Nephron (organoid): ENCODE data around the gene GALK1.

Source experiments
- H3K27ac Mint-ChIP-seq, 3 experiments: 2 replicates each; pipeline ENCODE4 v1.8.0; 2020; ENCODE audit warnings: mixed read lengths in 3 of 3, mild to moderate bottlenecking in 2 of 3, moderate library complexity in 1 of 3
- H3K27me3 Mint-ChIP-seq: 2 replicates; pipeline ENCODE4 v1.8.0; 2021; ENCODE audit warnings: low read depth, mild to moderate bottlenecking, moderate library complexity, mixed read lengths
- H3K36me3 Mint-ChIP-seq: 2 replicates; pipeline ENCODE4 v1.8.0; 2020; ENCODE audit warnings: low read depth, mixed read lengths
- H3K4me1 Mint-ChIP-seq: 2 replicates; pipeline ENCODE4 v1.8.0; 2020; ENCODE audit warnings: mixed read lengths
- H3K4me3 Mint-ChIP-seq, 3 experiments: 2 replicates each; pipeline ENCODE4 v1.8.0; 2020; ENCODE audit warnings: mild to moderate bottlenecking in 3 of 3, mixed read lengths in 3 of 3, moderate library complexity in 2 of 3
- H3K9me3 Mint-ChIP-seq: 2 replicates; pipeline ENCODE4 v1.8.0; 2020; ENCODE audit warnings: mixed read lengths
- CTCF ChIP-seq, 3 experiments: fragments of 200-600 bp; sonication (generic); IDR thresholded peaks; one replicate each; pipeline ENCODE4 v1.5.0; 2021; ENCODE audit warnings: antibody characterized with exemption in 3 of 3; ENCODE audit not compliant: unreplicated experiment in 3 of 3

Gene GALK1

GRCh38 chr17:75723171-75723930 is 41.6 kb downstream of the GALK1 start:
- H3K27me3 Mint-ChIP-seq, result peaks cover 55% of the 10 kb centered on the region
- TF ChIP-seq CTCF (IDR thresholded peaks at IDR 0.05; ENCODE audit: unreplicated experiment in 3 of 3), result no peak
- no peaks in the 10 kb centered on the region for H3K9me3 Mint-ChIP-seq
- peak overlapping the region in 2 of 3 experiments; percentile 15 to 43 for H3K4me3 Mint-ChIP-seq
- no peaks in the 10 kb centered on the region for H3K36me3 Mint-ChIP-seq
- H3K27ac Mint-ChIP-seq, result no peak overlapping the region
- no peaks in the 10 kb centered on the region for H3K4me1 Mint-ChIP-seq

GRCh38 chr17:75722542-75723095 is 42.4 kb downstream of the GALK1 start:
- peaks cover 61% of the 10 kb centered on the region for H3K27me3 Mint-ChIP-seq

GRCh38 chr17:75722076-75722475 is 42.9 kb downstream of the GALK1 start:
- H3K36me3 Mint-ChIP-seq, result no peaks in the 10 kb centered on the region
- peak overlapping the region; percentile 27 to 61 (median 52) for H3K4me3 Mint-ChIP-seq
- TF ChIP-seq CTCF (IDR thresholded peaks at IDR 0.05; ENCODE audit: unreplicated experiment in 3 of 3), result no peak
- H3K9me3 Mint-ChIP-seq, result no peaks in the 10 kb centered on the region
- H3K27ac Mint-ChIP-seq, result no peak overlapping the region
- H3K4me1 Mint-ChIP-seq, result no peaks in the 10 kb centered on the region
- H3K27me3 Mint-ChIP-seq, result peaks cover 65% of the 10 kb centered on the region

More at GRCh38 chr17:75722542-75723095, 42.4 kb downstream of the GALK1 start:
- Mint-ChIP-seq H3K27ac (no peak overlapping the region), H3K9me3 (no peaks in the 10 kb centered on the region), H3K4me3 (peak overlapping the region; percentile 15 to 43 (median 21)), H3K36me3 (no peaks in the 10 kb centered on the region), H3K4me1 (no peaks in the 10 kb centered on the region)
- TF ChIP-seq CTCF (IDR thresholded peaks at IDR 0.05; ENCODE audit: unreplicated experiment in 3 of 3), result no peak

GRCh38 chr17:75721463-75722011 is 43.5 kb downstream of the GALK1 start:
- Mint-ChIP-seq H3K27ac (no peak overlapping the region), H3K4me3 (peak overlapping the region; percentile 27 to 61 (median 52)), H3K4me1 (no peaks in the 10 kb centered on the region), H3K27me3 (peaks cover 70% of the 10 kb centered on the region), H3K9me3 (no peaks in the 10 kb centered on the region), H3K36me3 (no peaks in the 10 kb centered on the region)
- TF ChIP-seq CTCF (IDR thresholded peaks at IDR 0.05; ENCODE audit: unreplicated experiment in 3 of 3), result no peak

- no peaks in the 10 kb centered on the region for H3K36me3 Mint-ChIP-seq
- no peaks in the 10 kb centered on the region for H3K4me1 Mint-ChIP-seq
- peak within 1 kb of the TSS; percentile 76 to 82 (median 78) for H3K4me3 Mint-ChIP-seq
- no peak for TF ChIP-seq CTCF (IDR thresholded peaks at IDR 0.05; ENCODE audit: unreplicated experiment in 3 of 3)
- H3K9me3 Mint-ChIP-seq, result no peaks in the 10 kb centered on the region
- H3K27me3 Mint-ChIP-seq, result peaks cover 75% of the 10 kb centered on the region
- H3K27ac Mint-ChIP-seq, result no peak within 1 kb of the TSS
These were observed 44.1 kb downstream of the GALK1 start, which contains the start of gene ITGB4 for GRCh38 chr17:75720656-75721462. TSS of gene ITGB4 (plus strand) at chr17:75721459. CDS start at chr17:75724704, 3,245 bp downstream.
